ENCODE data around the gene FBXO34. TPM values are rescaled to one million over a fixed set of nuclear protein-coding genes. Genes with fewer than 3 reads are reported as not detected.

Gene FBXO34
- total RNA-seq, 1 donor from 2014 or later = 40.2 TPM

GRCh38 chr14:55272922-55273321 is 1.7 kb downstream of the FBXO34 start:
- DNase-seq (ENCODE audit: low read depth) = peak; percentile 24

- no peak for DNase-seq (ENCODE audit: low read depth)
Measured at GRCh38 chr14:55274146-55274545, 2.9 kb downstream of the FBXO34 start.

GRCh38 chr14:55274751-55275150 is 3.5 kb downstream of the FBXO34 start:
- DNase-seq (ENCODE audit: low read depth) = peak; percentile 23

DNA sequence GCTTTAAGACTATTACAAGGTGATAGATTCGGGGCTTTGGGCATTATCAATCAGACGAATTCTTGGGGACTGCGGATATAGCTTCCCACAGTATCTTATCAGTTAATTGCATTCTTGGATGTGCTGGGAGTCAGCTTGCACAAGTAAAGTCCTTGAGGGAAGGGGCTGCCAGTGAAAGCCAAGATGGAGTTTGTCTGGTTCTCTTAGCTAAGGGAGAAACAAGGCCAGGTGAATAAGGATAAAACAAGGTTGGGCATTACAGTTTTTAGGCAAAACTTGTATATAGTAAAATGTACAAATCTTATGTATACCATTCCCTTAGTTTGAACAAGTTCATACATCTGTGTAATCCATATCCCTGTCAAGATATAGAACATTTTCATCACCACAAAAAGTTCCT is 5.5 kb downstream of the FBXO34 start:
- DNase-seq (ENCODE audit: low read depth) = no peak

DNA sequence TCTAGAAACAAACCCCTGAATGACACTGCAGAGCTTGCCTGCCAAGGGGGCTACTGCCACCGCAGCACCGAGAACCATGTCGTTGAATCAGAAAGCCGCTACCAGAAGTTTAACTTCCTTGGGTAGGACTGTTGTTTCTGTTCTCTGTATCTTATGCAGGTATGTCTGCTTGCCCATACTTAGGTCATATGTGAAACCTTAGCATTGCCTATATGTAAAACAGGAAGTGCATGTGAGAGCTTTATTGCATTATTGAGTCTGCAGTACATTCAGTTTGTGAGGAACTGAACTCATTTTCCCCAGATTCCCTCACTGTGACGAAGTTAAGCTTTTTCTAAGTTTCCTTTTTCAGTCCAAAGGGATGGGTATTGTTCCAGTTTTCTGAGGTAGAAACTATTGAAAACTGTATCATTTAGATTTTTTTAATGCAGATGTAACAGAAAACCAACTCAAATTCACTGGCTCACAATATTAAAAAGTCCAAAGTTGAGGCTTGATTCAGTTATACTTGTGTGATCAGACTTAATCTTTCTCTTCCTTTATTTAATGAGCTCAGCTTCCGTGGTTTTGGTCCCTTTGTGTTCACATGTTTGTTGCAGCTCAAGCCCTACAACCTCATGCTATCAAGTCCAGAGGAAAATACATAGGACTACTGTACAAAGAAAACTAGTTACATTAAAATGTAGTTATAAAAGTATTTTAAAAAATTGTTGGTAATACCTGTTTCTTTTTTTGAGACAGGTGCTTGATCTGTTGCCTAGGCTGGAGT is 6.9 kb downstream of the FBXO34 start:
- DNase-seq (ENCODE audit: low read depth) = no peak

- no peak for DNase-seq (ENCODE audit: low read depth)
Measured at GRCh38 chr14:55279384-55279783, 8.2 kb downstream of the FBXO34 start.

- DNase-seq (ENCODE audit: low read depth) = no peak
Measured at GRCh38 chr14:55281316-55281839, 10.2 kb downstream of the FBXO34 start.

GRCh38 chr14:55285048-55285652 is 13.9 kb downstream of the FBXO34 start:
- peak; percentile 94 for DNase-seq (ENCODE audit: low read depth)

- no peak for DNase-seq (ENCODE audit: low read depth)
Measured at GRCh38 chr14:55288439-55288838, 17.2 kb downstream of the FBXO34 start.

DNA sequence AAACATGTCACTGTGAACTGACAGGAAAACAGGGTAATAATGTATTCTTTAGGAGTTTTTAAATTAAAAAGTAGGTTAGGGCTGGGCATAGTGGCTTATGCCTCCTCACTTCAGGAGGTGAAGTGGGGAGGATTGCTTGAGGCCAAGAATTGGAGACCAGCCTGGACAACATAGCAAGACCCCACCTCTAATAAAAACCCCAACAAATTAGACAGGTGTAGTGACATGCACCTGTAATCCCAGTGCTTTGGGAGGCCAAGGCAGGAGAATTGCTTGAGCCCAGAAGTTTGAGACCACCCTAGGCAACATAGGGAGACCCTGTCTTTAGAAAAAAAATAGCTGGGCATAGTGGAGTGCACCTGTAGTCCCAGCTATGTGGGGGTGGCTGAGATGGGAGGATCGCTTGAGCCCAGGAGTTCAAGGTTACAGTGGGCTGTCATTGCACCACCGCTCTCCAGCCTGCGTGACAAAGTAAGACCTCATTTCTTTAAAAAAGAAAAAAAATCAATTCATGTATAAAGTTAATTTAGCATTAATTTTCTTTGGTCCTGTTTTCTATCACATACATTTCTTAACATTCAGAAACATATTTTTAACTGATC is 20.4 kb downstream of the FBXO34 start:
- no peak for DNase-seq (ENCODE audit: low read depth)

GRCh38 chr14:55294603-55295002 is 23.4 kb downstream of the FBXO34 start:
- no peak for DNase-seq (ENCODE audit: low read depth)

DNA sequence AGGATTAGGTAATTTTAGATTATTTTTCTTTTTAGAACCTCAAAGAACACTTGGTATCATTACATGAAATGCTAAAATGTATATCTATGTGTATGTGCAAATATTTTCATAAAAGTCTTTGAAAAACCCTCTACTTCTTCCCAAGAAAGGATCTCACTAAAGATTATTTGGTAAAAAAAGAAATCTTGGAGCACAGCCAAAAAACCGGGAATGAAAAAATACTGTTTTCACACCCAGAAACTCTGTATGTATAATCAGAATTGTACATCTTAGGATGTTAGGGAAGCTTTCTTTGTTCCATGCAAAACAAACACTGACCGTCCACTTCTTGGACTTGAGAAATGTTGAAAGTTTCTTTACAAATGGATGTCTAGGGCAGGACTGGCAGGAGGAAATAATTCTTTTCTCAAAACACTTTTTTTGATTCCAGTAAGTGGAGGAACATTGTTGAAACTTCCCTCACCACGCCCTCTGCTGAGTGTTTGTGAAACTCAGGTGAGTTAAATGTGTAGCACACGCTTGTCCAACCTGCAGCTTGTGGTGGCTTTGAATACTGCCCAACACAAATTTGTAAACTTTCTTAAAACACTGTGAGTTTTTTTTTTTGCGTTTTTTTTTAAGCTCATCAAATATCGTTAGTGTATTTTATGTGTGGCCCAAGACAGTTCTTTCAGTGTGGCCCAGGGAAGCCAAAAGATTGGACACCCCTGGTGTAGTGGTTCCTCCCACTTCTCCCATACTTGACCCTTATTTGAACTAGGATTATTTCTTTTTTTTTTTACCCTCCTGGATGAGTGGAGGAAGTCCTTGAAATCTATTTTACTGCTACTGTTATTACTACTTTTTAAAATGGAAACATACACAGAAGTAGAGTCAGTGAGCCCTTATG is 26.6 kb downstream of the FBXO34 start:
- peak; percentile 63 for DNase-seq (ENCODE audit: low read depth)

- DNase-seq (ENCODE audit: low read depth) = no peak
Measured at GRCh38 chr14:55298500-55298822, 27.2 kb downstream of the FBXO34 start.

- DNase-seq (ENCODE audit: low read depth) = peak; percentile 76
Measured at GRCh38 chr14:55301437-55302121, 30.4 kb downstream of the FBXO34 start.

GRCh38 chr14:55302367-55303124 is 31.3 kb downstream of the FBXO34 start:
- DNase-seq (ENCODE audit: low read depth) = no peak

DNA sequence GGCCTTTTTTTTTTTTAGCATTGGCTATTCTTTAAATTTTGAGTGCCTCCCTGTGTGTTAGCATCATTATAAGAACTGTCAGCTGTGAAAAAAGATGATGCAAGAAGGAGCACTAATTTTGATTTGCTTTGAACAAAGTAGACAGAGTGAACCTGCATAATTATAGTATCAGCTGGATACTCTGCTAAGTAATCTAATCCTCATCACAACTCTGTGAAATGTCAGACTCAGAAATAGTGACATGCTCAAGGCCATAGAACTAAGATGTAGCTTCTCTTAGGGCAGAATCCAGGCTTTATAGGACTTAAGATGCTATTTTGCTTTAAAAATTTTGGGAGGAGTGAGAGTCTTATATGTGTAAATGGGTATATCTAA is 31.9 kb downstream of the FBXO34 start:
- DNase-seq (ENCODE audit: low read depth) = no peak

DNA sequence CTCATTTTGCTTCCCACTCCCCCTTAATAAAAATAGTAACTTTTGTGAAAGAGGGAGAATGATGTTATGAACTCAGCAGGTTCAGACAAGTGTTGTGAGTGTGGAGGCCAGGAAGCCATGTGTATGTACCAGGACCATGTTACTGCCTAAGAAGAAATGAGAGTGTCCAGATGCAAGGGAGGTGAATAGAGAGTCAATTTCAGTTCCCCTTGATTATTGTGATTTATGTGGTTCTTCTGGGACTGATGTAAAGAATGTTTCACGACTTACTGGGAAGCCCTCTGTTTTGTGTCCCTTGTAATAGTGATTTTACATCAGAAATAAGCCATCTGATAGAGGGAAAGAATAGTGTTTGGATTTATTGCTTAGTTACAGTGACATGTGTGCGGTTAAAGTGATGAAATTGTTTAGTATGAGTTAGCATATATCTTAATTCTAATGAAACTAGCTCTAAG is 32.5 kb downstream of the FBXO34 start:
- no peak for DNase-seq (ENCODE audit: low read depth)

DNA sequence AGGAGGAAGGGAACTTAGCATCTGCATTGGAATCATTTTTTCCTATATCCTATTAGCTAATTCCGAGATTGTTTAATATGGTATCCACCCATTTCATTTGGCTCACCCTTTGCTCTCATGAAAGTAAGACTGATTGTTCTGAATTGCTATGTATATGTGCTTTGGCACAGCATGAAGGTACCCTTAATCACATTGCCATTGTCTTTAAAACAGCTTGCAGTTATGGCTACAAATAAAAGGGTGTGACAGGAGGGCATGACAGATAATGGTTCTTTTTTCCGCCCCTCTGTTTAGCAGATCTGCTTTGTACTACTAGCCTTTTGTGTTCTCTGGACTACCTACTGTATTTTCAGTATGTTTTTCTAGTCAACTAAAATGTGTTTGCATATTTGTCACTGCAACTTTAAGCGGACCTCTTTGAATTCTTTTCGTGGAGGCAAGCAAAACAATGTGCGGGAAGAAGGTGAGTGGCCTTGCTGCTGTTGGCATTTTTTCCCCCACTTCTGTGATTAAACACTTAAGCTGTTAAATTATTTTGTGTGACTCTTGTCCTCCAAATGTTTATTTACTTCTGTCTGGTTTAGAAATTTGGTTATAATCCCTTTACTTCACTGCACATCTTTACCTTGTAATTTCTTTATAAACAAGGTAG is 35.8 kb downstream of the FBXO34 start:
- no peak for DNase-seq (ENCODE audit: low read depth)

DNA sequence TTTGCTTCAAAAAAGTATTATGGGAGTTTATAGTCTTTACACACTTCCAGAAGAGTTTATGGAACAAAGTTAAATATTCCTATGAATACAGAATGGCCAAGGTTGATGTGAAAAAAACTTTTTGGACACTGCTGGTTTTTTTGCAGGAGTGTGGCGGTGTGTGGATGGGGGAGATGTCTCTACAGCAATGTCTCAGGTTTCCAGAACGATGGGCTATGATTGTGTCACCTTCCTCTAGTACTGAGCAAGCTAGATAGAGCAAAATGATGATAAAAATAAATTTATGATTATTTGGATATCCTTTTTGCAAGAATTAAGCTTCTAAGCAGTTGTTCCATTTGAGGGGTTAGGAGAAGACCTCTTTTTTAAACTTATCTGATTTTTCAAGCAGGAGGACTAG is 37.9 kb downstream of the FBXO34 start:
- DNase-seq (ENCODE audit: low read depth) = no peak

DNA sequence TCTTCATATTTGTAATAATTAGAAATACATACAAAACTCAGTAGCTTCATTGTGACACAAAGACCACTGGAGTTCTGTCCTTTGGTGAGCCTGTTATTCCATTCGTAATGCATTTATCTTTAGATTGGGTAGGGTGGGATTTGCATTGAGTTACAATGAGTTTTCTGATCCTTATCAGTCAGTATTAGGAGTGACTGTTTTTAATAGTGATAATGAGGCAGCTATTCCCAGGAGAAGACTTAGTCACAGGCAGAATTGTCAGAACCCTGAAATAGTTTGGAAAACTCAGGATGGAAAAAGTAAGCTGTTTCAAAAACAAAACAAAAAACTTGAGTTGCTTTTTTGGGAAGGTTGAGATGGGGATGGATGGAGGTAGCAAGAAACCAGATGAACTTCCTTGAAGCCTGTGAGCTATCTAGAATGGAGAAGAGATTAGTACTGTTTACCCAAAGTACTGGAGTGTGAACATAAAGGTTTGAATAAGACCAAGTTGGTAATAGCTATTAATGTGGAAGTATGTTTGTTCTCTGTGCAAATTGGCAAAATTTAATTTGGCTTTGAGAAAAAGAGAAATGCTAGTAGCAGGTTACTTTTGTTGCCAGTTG is 38.6 kb downstream of the FBXO34 start:
- no peak for DNase-seq (ENCODE audit: low read depth)
